Activated CD8-positive, alpha-beta T cell treated with anti-CD3 and anti-CD28 coated beads for 36 hours (primary cell): Measurements from ENCODE around the gene MTFR2. TPM values are rescaled to one million over a fixed set of nuclear protein-coding genes. Genes with fewer than 3 reads are reported as not detected.

ENCODE experiments used
- ATAC-seq: fragments of 200-7000 bp; cut with Tn5 transposase; one replicate; pipeline ENCODE4 v1.10.0; 2021; ENCODE audit warnings: mild to moderate bottlenecking, moderate library complexity
- CTCF ChIA-PET: fragments of 350-600 bp; sonication (Branson Sonifier 250); formaldehyde crosslinking; loops from one replicate; lab custom pipeline; 2021; ENCODE audit warnings: antibody characterized with exemption; lab: Charles Lee
- POLR2A ChIA-PET: fragments of 350-600 bp; sonication (Branson Sonifier 250); formaldehyde crosslinking; loops from one replicate; lab custom pipeline; 2021; ENCODE audit warnings: antibody characterized with exemption; lab: Charles Lee
- DNase-seq: peaks from one replicate; pipeline ENCODE4 v3.0.0-alpha.2; 2020
- H3K27ac Mint-ChIP-seq: one replicate; pipeline ENCODE4 v1.8.0; 2021; ENCODE audit warnings: mild to moderate bottlenecking, mixed read lengths
- H3K27me3 Mint-ChIP-seq: one replicate; pipeline ENCODE4 v1.8.0; 2021; ENCODE audit warnings: mixed read lengths
- H3K36me3 Mint-ChIP-seq: one replicate; pipeline ENCODE4 v1.8.0; 2021; ENCODE audit warnings: low read depth, mixed read lengths
- H3K4me1 Mint-ChIP-seq: one replicate; pipeline ENCODE4 v1.8.0; 2021; ENCODE audit warnings: low read depth, mixed read lengths
- H3K4me3 Mint-ChIP-seq: one replicate; pipeline ENCODE4 v1.8.0; 2021; ENCODE audit warnings: mild to moderate bottlenecking, moderate library complexity, mixed read lengths
- H3K9me3 Mint-ChIP-seq: one replicate; pipeline ENCODE4 v1.8.0; 2021; ENCODE audit warnings: mixed read lengths
- intact Hi-C: fragments of 100-400 bp; cut with micrococcal nuclease; formaldehyde crosslinking; loops from one replicate; pipeline ENCODE4 v1.10.0; 2022
- total RNA-seq, 2 experiments: library from RNA; stranded (reverse); gene quantifications; one replicate each; pipeline ENCODE4 v1.2.3, GENCODE V29; 2021
- TF ChIP-seq, protein P1 (sequence below): fragments of 200-600 bp; IDR thresholded peaks from one replicate; pipeline ENCODE4 v1.8.0; 2022; ENCODE audit warnings: antibody characterized with exemption, mild to moderate bottlenecking

The MTFR2 gene
- total RNA-seq, 2 experiments from 2014 or later: 20.9 to 23.9 TPM

DNA sequence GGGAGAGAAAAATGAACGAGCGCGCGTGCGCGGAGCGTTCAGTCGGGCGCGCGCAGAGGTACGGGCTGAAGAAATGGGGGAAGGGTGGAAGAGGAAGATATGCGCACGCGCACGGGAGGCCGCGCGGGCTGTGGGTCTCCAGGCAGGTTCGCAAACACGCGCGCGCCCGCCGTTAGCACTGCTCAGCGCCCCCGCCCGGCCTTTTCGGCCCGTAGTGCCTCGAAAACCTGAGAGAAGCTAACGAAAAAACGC is 39.1 kb upstream of the MTFR2 start:
- peak overlapping the region; percentile 91 for H3K4me3 Mint-ChIP-seq
- DNase-seq (peak; percentile 93), ATAC-seq (peak; percentile 54)
- TF ChIP-seq, protein P1, sequence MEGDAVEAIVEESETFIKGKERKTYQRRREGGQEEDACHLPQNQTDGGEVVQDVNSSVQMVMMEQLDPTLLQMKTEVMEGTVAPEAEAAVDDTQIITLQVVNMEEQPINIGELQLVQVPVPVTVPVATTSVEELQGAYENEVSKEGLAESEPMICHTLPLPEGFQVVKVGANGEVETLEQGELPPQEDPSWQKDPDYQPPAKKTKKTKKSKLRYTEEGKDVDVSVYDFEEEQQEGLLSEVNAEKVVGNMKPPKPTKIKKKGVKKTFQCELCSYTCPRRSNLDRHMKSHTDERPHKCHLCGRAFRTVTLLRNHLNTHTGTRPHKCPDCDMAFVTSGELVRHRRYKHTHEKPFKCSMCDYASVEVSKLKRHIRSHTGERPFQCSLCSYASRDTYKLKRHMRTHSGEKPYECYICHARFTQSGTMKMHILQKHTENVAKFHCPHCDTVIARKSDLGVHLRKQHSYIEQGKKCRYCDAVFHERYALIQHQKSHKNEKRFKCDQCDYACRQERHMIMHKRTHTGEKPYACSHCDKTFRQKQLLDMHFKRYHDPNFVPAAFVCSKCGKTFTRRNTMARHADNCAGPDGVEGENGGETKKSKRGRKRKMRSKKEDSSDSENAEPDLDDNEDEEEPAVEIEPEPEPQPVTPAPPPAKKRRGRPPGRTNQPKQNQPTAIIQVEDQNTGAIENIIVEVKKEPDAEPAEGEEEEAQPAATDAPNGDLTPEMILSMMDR: no peak
- H3K27me3 Mint-ChIP-seq: no peaks in the 10 kb centered on the region
- POLR2A ChIA-PET: interaction anchor here (0.6 to 6.5 kb wide), 13 partner anchors 8 to 1646 kb away, joined by 3 to 88 read pairs (median 6); partner anchors contain the start of genes AHI1, MAP3K5, MTFR2 and MYB
- no peaks in the 10 kb centered on the region for H3K9me3 Mint-ChIP-seq
- peaks cover 45% of the 10 kb centered on the region for H3K36me3 Mint-ChIP-seq
- peaks cover 43% of the 10 kb centered on the region for H3K4me1 Mint-ChIP-seq
- peak overlapping the region; percentile 100 for H3K27ac Mint-ChIP-seq
- CTCF ChIA-PET: interaction anchor here (1.1 to 1.7 kb wide), 6 partner anchors 16 to 503 kb away, joined by 3 to 6 read pairs (median 4); partner anchors contain the start of genes MAP3K5 and MTFR2
- intact Hi-C loops: loop anchor here (5.0 kb wide), 1 partner anchor 37 kb away; the partner anchor contains the start of gene MTFR2

DNA sequence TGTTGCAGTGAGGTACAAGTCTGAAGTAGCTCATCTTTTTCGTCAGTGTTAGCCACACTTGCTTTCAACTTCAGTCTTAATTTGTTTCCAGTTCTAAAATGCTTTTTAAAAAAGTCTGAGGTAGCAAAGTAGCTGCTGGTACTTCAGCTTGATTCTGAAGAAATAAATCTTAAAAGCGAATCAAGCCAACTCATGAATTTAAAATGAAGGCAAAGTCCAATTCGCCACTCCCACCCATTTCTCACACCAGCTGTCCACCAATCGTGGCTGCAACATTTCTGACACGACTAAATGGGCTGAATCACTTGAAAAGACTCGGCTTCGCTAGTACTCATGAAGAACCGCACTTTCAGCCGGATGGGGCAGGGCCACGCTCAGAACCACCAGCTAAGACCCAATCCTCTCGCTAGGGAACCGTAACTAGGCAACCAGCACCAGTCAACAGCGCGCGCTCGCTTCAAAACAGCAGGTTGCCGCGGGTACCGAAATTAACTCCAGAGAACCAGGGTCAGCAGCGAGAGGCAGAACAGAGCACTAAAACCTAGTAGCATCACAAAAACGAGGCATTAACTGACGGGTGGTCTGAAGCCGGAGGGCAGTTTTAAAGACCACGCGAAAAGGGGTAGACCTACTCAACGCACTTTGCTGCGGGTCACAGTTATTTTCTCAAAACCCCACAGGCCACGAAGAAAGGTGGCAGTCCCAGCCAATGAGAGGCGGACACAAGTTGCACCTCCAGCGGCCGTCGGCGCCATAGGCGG is 38.6 kb upstream of the MTFR2 start:
- CTCF ChIA-PET: interaction anchor here (1.1 to 1.7 kb wide), 5 partner anchors 12 to 503 kb away, joined by 3 to 6 read pairs (median 4); partner anchors contain the start of gene MAP3K5
- POLR2A ChIA-PET: interaction anchor here (0.6 to 6.5 kb wide), 17 partner anchors 8 to 1628 kb away, joined by 3 to 88 read pairs (median 5); partner anchors contain the start of genes AHI1, MAP3K5, MTFR2 and MYB
- DNase-seq (peak; percentile 89), ATAC-seq (peak; percentile 53)
- H3K4me1 Mint-ChIP-seq: peaks cover 46% of the 10 kb centered on the region
- H3K4me3 Mint-ChIP-seq: peak overlapping the region; percentile 91
- TF ChIP-seq, protein P1: peak; percentile 40
- intact Hi-C loops: loop anchor here (5.0 kb wide), 1 partner anchor 36 kb away; the partner anchor contains the start of gene MTFR2
- H3K27ac Mint-ChIP-seq: peak overlapping the region; percentile 100
- no peaks in the 10 kb centered on the region for H3K27me3 Mint-ChIP-seq
- H3K9me3 Mint-ChIP-seq: no peaks in the 10 kb centered on the region
- peaks cover 45% of the 10 kb centered on the region for H3K36me3 Mint-ChIP-seq

DNA sequence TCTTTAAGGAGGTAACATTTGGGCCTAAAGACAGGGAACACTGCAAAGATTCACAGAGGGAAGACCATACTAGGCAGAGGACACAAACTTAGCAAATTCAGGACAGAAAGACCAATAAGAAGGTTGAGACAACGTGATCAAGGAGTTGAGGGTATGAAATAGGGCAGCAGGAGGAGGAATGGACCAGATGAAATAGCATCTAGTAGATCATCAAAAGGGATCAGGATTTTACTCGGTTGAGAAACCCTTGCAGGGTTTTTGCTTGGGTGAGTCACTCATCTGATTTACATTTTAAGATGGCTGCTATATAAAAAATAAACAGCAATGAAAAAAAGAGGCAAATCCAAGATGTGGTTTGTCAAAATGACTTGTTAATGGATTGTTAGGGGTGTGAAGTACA is 34.8 kb upstream of the MTFR2 start:
- Mint-ChIP-seq H3K9me3 (no peaks in the 10 kb centered on the region), H3K27ac (peak overlapping the region; percentile 77), H3K36me3 (peaks cover 68% of the 10 kb centered on the region), H3K4me3 (peak overlapping the region; percentile 91), H3K4me1 (peaks cover 66% of the 10 kb centered on the region), H3K27me3 (no peaks in the 10 kb centered on the region)
- POLR2A ChIA-PET: interaction anchor here (1.0 kb wide), 2 partner anchors 11 to 32 kb away, joined by 4 to 5 read pairs; no protein-coding TSS in a partner anchor
- DNase-seq (no peak), ATAC-seq (no peak)
- CTCF ChIA-PET: interaction anchor here (1.1 kb wide), 1 partner anchor 18 kb away, joined by 3 read pairs; no protein-coding TSS in a partner anchor
- TF ChIP-seq, protein P1: no peak
- intact Hi-C loops: loop anchor here (5.0 kb wide), 1 partner anchor 33 kb away; the partner anchor contains the start of gene MTFR2

DNA sequence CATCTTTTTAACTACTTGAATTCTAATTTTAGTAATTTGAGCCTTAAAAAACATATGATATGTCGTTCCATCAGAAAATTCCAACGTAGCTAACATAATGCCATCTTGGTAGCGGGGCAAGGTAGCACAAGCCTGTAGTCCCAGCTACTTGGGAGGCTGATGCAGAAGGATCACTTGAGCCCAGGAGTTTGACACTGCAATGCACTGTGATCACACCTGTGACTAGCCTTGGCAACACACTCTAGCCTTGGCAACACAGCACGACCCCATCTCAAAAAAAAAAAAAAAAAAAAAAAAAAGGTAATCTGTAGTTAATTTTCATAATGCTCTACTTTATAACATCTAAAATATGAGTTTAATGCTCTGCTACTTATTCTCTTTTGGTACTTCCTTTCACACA is 32.8 kb upstream of the MTFR2 start:
- Mint-ChIP-seq H3K9me3 (no peaks in the 10 kb centered on the region), H3K27me3 (no peaks in the 10 kb centered on the region), H3K4me3 (peak overlapping the region; percentile 61), H3K4me1 (peaks cover 75% of the 10 kb centered on the region), H3K36me3 (peaks cover 57% of the 10 kb centered on the region), H3K27ac (peak overlapping the region; percentile 59)
- DNase-seq (no peak), ATAC-seq (no peak)
- CTCF ChIA-PET: interaction anchor here (0.8 to 2.1 kb wide), 3 partner anchors 9 to 35 kb away, joined by 3 to 7 read pairs (median 4); no protein-coding TSS in a partner anchor
- TF ChIP-seq, protein P1: no peak
- intact Hi-C loops: no loop called here
- POLR2A ChIA-PET: interaction anchor here (1.1 to 3.3 kb wide), 2 partner anchors 32 to 259 kb away, joined by 3 to 22 read pairs; partner anchors contain the start of gene MTFR2
